Measurements from ENCODE around the gene LTC4S. TPM values are rescaled to one million over a fixed set of nuclear protein-coding genes. Genes with fewer than 3 reads are reported as not detected.
"Not testable (repeated sequence)": the region's sequence is repeated elsewhere in the genome, so short reads cannot be mapped to it uniquely, and the experiment has no call there.

Gene LTC4S
- total RNA-seq, 1 experiment from 2014 or later = 2.2 TPM

DNA sequence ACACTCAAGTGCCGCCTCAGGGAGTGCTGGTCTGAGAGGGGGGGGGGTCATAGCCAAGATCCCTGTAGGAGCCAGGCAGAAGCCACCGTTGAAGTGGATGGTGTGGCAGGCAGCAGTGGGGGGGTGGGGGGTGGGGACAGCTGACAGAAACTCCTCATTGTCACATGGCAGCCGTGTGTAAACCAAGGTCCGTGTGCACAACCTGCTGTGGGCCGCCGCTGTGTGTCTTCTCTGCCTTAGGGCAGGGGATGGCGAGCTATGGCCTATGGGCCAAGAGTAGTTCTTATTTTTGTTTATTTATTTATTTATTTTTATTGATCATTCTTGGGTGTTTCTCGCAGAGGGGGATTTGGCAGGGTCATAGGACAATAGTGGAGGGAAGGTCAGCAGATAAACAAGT lies 40.3 kb downstream of the LTC4S start:
- Mint-ChIP-seq H3K27ac (ENCODE audit: low read depth, unreplicated experiment) (no peak overlapping the region), H3K36me3 (ENCODE audit: insufficient read depth, unreplicated experiment) (peaks cover 99% of the 10 kb centered on the region), H3K4me1 (ENCODE audit: insufficient read depth, unreplicated experiment) (peaks cover 4% of the 10 kb centered on the region), H3K4me3 (ENCODE audit: unreplicated experiment) (no peak overlapping the region), H3K27me3 (ENCODE audit: insufficient read depth, unreplicated experiment) (no peaks in the 10 kb centered on the region), H3K9me3 (ENCODE audit: unreplicated experiment) (no peaks in the 10 kb centered on the region)
- no peak for DNase-seq (ENCODE audit: unreplicated experiment)
- TF ChIP-seq, protein P1, sequence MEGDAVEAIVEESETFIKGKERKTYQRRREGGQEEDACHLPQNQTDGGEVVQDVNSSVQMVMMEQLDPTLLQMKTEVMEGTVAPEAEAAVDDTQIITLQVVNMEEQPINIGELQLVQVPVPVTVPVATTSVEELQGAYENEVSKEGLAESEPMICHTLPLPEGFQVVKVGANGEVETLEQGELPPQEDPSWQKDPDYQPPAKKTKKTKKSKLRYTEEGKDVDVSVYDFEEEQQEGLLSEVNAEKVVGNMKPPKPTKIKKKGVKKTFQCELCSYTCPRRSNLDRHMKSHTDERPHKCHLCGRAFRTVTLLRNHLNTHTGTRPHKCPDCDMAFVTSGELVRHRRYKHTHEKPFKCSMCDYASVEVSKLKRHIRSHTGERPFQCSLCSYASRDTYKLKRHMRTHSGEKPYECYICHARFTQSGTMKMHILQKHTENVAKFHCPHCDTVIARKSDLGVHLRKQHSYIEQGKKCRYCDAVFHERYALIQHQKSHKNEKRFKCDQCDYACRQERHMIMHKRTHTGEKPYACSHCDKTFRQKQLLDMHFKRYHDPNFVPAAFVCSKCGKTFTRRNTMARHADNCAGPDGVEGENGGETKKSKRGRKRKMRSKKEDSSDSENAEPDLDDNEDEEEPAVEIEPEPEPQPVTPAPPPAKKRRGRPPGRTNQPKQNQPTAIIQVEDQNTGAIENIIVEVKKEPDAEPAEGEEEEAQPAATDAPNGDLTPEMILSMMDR (IDR thresholded peaks at IDR 0.05; ENCODE audit: unreplicated experiment) = no peak
- CTCF ChIA-PET = interaction anchor here (0.6 kb wide), 1 partner anchor 29 kb away, joined by 3 read pairs; no protein-coding TSS in a partner anchor
- POLR2A ChIA-PET = interaction anchor here (1.4 kb wide), 1 partner anchor 14 kb away, joined by 5 read pairs; the partner anchor contains the start of gene SQSTM1
- intact Hi-C loops (cut with micrococcal nuclease) = no loop called here
- no TSS peak for BruUV-seq (replicated peaks)

DNA sequence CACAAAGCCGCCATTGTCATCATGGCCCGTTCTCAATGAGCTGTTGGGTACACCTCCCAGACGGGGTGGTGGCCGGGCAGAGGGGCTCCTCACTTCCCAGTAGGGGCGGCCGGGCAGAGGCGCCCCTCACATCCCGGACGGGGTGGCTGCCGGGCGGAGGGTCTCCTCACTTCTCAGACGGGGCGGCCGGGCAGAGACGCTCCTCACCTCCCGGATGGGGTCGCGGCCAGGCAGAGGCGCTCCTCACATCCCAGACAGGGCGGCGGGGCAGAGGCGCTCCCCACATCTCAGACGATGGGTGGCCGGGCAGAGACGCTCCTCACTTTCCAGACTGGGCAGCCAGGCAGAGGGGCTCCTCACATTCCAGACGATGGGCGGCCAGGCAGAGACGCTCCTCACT lies 41.1 kb downstream of the LTC4S start:
- H3K4me3 Mint-ChIP-seq (ENCODE audit: unreplicated experiment); H3K9me3 Mint-ChIP-seq (ENCODE audit: unreplicated experiment); H3K27ac Mint-ChIP-seq (ENCODE audit: low read depth, unreplicated experiment); H3K4me1 Mint-ChIP-seq (ENCODE audit: insufficient read depth, unreplicated experiment); DNase-seq (ENCODE audit: unreplicated experiment); CTCF ChIA-PET; intact Hi-C loops (cut with micrococcal nuclease); BruUV-seq (replicated peaks); H3K27me3 Mint-ChIP-seq (ENCODE audit: insufficient read depth, unreplicated experiment): not testable (repeated sequence)
- peaks cover 99% of the 10 kb centered on the region for H3K36me3 Mint-ChIP-seq (ENCODE audit: insufficient read depth, unreplicated experiment)
- POLR2A ChIA-PET = interaction anchor here (0.7 kb wide), 1 partner anchor 225 kb away, joined by 3 read pairs; no protein-coding TSS in a partner anchor

DNA sequence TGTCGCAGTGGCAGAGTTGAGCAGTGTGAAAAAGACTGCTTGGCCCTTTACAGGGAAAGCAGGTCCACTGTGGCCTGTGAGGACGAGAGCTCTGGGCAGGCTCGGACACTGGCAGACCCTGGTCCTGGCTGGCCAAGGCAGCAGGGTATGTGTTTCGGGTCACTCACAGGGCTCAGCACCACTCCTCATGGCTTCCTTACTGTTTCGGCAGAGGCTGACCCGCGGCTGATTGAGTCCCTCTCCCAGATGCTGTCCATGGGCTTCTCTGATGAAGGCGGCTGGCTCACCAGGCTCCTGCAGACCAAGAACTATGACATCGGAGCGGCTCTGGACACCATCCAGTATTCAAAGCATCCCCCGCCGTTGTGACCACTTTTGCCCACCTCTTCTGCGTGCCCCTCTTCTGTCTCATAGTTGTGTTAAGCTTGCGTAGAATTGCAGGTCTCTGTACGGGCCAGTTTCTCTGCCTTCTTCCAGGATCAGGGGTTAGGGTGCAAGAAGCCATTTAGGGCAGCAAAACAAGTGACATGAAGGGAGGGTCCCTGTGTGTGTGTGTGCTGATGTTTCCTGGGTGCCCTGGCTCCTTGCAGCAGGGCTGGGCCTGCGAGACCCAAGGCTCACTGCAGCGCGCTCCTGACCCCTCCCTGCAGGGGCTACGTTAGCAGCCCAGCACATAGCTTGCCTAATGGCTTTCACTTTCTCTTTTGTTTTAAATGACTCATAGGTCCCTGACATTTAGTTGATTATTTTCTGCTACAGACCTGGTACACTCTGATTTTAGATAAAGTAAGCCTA lies 42.6 kb downstream of the LTC4S start:
- Mint-ChIP-seq H3K27ac (ENCODE audit: low read depth, unreplicated experiment) (peak overlapping the region; percentile 63), H3K4me3 (ENCODE audit: unreplicated experiment) (no peak overlapping the region), H3K4me1 (ENCODE audit: insufficient read depth, unreplicated experiment) (no peaks in the 10 kb centered on the region), H3K27me3 (ENCODE audit: insufficient read depth, unreplicated experiment) (no peaks in the 10 kb centered on the region), H3K36me3 (ENCODE audit: insufficient read depth, unreplicated experiment) (peaks cover 99% of the 10 kb centered on the region), H3K9me3 (ENCODE audit: unreplicated experiment) (no peaks in the 10 kb centered on the region)
- ChIA-PET CTCF (no interaction called here), POLR2A (interaction anchor here (0.6 to 2.4 kb wide), 7 partner anchors 8 to 93 kb away, joined by 3 to 12 read pairs (median 4); partner anchors contain the start of gene SQSTM1)
- TF ChIP-seq, protein P1 (IDR thresholded peaks at IDR 0.05; ENCODE audit: unreplicated experiment) = no peak
- intact Hi-C loops (cut with micrococcal nuclease) = no loop called here
- BruUV-seq (replicated peaks) = TSS peak; percentile 84
- DNase-seq (ENCODE audit: unreplicated experiment) = no peak

DNA sequence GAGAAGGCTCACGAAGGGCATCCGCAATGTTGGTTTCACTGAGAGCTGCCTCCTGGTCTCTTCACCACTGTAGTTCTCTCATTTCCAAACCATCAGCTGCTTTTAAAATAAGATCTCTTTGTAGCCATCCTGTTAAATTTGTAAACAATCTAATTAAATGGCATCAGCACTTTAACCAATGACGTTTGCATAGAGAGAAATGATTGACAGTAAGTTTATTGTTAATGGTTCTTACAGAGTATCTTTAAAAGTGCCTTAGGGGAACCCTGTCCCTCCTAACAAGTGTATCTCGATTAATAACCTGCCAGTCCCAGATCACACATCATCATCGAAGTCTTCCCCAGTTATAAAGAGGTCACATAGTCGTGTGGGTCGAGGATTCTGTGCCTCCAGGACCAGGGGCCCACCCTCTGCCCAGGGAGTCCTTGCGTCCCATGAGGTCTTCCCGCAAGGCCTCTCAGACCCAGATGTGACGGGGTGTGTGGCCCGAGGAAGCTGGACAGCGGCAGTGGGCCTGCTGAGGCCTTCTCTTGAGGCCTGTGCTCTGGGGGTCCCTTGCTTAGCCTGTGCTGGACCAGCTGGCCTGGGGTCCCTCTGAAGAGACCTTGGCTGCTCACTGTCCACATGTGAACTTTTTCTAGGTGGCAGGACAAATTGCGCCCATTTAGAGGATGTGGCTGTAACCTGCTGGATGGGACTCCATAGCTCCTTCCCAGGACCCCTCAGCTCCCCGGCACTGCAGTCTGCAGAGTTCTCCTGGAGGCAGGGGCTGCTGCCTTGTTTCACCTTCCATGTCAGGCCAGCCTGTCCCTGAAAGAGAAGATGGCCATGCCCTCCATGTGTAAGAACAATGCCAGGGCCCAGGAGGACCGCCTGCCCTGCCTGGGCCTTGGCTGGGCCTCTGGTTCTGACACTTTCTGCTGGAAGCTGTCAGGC lies 43.6 kb downstream of the LTC4S start:
- H3K36me3 Mint-ChIP-seq (ENCODE audit: insufficient read depth, unreplicated experiment) = peaks cover 96% of the 10 kb centered on the region

More for the DNA sequence above, 43.6 kb downstream of the LTC4S start:
- Mint-ChIP-seq H3K4me3 (ENCODE audit: unreplicated experiment) (no peak overlapping the region), H3K4me1 (ENCODE audit: insufficient read depth, unreplicated experiment) (no peaks in the 10 kb centered on the region), H3K9me3 (ENCODE audit: unreplicated experiment) (no peaks in the 10 kb centered on the region), H3K27me3 (ENCODE audit: insufficient read depth, unreplicated experiment) (no peaks in the 10 kb centered on the region), H3K27ac (ENCODE audit: low read depth, unreplicated experiment) (peak overlapping the region; percentile 63)
- TF ChIP-seq, protein P1 (IDR thresholded peaks at IDR 0.05; ENCODE audit: unreplicated experiment) = no peak
- intact Hi-C loops (cut with micrococcal nuclease) = no loop called here
- POLR2A ChIA-PET = interaction anchor here (0.6 to 2.4 kb wide), 9 partner anchors 9 to 216 kb away, joined by 3 to 12 read pairs (median 4); partner anchors contain the start of genes HNRNPH1 and SQSTM1
- CTCF ChIA-PET = interaction anchor here (0.6 kb wide), 1 partner anchor 74 kb away, joined by 3 read pairs; no protein-coding TSS in a partner anchor
- DNase-seq (ENCODE audit: unreplicated experiment) = no peak
- BruUV-seq (replicated peaks) = no TSS peak
